SHP77 treated with DMSO at 0.1 percent for 48 hours (cell line): ENCODE results near the gene AMTN.
A peak's percentile ranks its signal among the peaks of the same experiment; 100 is the strongest.

Experiments
- DNase-seq: peaks from one replicate; lab custom pipeline; 2025; lab: John Stamatoyannopoulos, UW

Gene AMTN

DNA sequence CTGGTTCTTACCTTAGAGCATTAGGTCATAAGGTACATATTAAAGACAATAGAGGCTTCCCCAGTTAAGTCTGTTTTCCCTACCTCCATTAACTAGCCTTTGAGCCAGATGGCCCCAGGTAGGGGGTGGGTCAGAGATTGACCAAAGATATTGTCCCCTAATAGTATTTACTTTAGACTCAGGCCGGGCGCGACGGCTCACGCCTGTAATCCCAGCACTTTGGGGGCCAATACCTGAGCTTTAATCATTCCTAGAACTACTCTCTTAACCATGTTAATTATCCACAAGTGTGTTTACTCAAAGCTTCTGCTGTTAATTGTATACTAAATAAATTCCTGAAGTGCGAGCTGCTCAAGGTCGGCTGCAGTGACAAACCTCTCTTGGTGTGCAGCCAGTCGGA lies 45.7 kb downstream of the AMTN start:
- peak; percentile 31 for DNase-seq

GRCh38 chr4:70570796-70571195 lies 52.4 kb downstream of the AMTN start:
- no peak for DNase-seq

DNA sequence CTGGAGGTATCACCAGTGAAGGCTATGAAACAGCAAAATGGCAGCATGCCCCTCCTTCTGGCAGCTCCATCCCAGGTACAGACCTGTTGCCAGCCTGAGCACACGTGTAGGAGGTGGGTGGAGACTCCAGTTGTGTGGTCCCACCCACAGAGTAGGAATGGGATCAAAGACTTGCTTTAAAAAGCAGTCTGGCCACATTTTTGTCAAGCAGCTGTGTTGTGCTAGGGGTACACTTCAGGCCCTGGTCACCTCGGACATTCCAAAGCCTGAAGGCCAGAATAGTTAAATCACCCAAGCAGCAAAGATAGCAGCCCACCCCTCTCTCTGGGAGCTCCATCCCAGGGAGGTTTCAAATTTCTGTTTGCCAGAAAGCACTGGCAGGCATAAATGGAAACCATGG lies 53.4 kb downstream of the AMTN start:
- no peak for DNase-seq

GRCh38 chr4:70575964-70576363 lies 57.6 kb downstream of the AMTN start:
- no peak for DNase-seq

DNA sequence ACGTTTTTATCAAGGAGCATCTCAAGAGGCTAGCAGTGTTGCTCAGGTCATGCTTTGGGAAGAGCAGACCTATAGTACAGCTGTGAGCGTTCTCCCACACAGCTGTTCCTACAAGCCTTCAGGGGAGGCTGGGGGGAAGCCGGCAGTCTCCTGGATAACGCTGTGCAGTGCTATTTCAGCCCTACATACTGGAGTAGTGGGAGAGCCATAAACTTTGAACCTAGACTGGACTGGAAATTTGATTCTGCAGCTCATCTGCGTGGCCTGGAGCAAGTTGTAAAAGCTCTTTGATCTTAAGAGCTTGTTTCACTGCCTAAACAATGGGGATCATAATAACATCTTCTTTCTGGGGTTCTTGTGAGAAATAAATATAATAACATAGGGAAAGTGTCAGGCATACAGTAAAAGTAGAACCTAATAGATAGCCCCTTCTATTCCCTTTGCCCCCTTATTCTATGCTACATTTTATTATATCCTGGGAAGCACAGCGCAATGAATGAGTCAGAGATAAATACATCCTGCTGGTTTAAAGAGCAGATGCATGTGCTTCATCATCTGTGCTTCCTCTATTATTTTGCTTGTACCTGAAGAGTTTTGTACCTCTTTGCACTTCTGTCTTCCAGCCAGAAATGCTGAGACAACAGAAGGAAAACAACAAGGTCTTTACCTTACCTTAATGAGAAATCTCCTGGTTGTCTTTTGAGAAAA lies 59.0 kb downstream of the AMTN start:
- no peak for DNase-seq

- DNase-seq = no peak
Observed at GRCh38 chr4:70581980-70582379, 63.6 kb downstream of the AMTN start.
